HCT116 (cell line): ENCODE results near the gene WASHC3.

Source experiments
- CBX3 ChIP-seq: IDR thresholded peaks from 2 replicates; pipeline ENCODE4 v1.6.1; 2012; ENCODE audit warnings: low read depth
- ELF1 ChIP-seq: IDR thresholded peaks from 2 replicates; pipeline ENCODE4 v1.6.1; 2012; ENCODE audit warnings: low read depth, borderline replicate concordance
- EZH2 ChIP-seq: fragments of 200-600 bp; sonication (generic); IDR thresholded peaks from 2 replicates; pipeline ENCODE4 v1.6.1; 2017; ENCODE audit warnings: antibody characterized with exemption, mixed run types
- EZH2phosphoT487 ChIP-seq: fragments of 200-600 bp; IDR thresholded peaks from 2 replicates; pipeline ENCODE4 v1.6.1; 2018; ENCODE audit warnings: antibody characterized with exemption, borderline replicate concordance
- POLR2A ChIP-seq: IDR thresholded peaks from 2 replicates; pipeline ENCODE4 v1.7.0; 2011; ENCODE audit warnings: borderline replicate concordance; ENCODE audit not compliant: insufficient read depth, insufficient read length; ENCODE audit errors: extremely low read depth
- POLR2AphosphoS5 ChIP-seq: IDR thresholded peaks from 2 replicates; pipeline ENCODE4 v1.6.1; 2011; ENCODE audit warnings: mild to moderate bottlenecking, low read depth, low read length, moderate library complexity
- REST ChIP-seq: IDR thresholded peaks from 2 replicates; pipeline ENCODE4 v1.6.1; 2012; ENCODE audit warnings: low read depth
- TCF7L2 ChIP-seq: IDR thresholded peaks from 2 replicates; pipeline ENCODE4 v1.7.0; 2011; ENCODE audit warnings: borderline replicate concordance, inconsistent platforms; ENCODE audit not compliant: insufficient read depth, insufficient read length; ENCODE audit errors: extremely low read depth
- YY1 ChIP-seq: IDR thresholded peaks from 2 replicates; pipeline ENCODE4 v1.6.1; 2011; ENCODE audit warnings: low read length, low read depth, moderate library complexity, mild to moderate bottlenecking; ENCODE audit not compliant: insufficient replicate concordance; ENCODE audit errors: extremely low read depth
- ZBTB33 ChIP-seq: IDR thresholded peaks from 2 replicates; pipeline ENCODE4 v1.6.1; 2011; ENCODE audit warnings: mild to moderate bottlenecking, low read length, moderate library complexity; ENCODE audit not compliant: insufficient replicate concordance; ENCODE audit errors: extremely low read depth
- ZNF274 ChIP-seq: fragments of 200-500 bp; sonication (Bioruptor generic); IDR thresholded peaks from 2 replicates; pipeline ENCODE4 v1.6.1; 2014; ENCODE audit warnings: mild to moderate bottlenecking, low read depth, low read length, inconsistent platforms
- TF ChIP-seq, protein P1 (sequence below), 3 experiments: fragments of 200-600 bp in 1 of 3; sonication (generic) in 1 of 3; IDR thresholded peaks in 2 of 3; conservative IDR thresholded peaks in 1 of 3; 2 replicates each; pipeline ENCODE4 v1.5.1; 2012 to 2017; ENCODE audit warnings: low read depth in 2 of 3, low read length in 2 of 3, antibody characterized with exemption in 1 of 3, borderline replicate concordance in 1 of 3, control low read depth in 1 of 3, mild to moderate bottlenecking in 1 of 3, mixed read lengths in 1 of 3, mixed run types in 1 of 3, moderate library complexity in 1 of 3; ENCODE audit not compliant: insufficient read depth in 1 of 3

GRCh38 chr12:101967506-101967905 lies 94.3 kb downstream of the WASHC3 start:
- no peak for TF ChIP-seq EZH2phosphoT487
- TF ChIP-seq, protein P1, sequence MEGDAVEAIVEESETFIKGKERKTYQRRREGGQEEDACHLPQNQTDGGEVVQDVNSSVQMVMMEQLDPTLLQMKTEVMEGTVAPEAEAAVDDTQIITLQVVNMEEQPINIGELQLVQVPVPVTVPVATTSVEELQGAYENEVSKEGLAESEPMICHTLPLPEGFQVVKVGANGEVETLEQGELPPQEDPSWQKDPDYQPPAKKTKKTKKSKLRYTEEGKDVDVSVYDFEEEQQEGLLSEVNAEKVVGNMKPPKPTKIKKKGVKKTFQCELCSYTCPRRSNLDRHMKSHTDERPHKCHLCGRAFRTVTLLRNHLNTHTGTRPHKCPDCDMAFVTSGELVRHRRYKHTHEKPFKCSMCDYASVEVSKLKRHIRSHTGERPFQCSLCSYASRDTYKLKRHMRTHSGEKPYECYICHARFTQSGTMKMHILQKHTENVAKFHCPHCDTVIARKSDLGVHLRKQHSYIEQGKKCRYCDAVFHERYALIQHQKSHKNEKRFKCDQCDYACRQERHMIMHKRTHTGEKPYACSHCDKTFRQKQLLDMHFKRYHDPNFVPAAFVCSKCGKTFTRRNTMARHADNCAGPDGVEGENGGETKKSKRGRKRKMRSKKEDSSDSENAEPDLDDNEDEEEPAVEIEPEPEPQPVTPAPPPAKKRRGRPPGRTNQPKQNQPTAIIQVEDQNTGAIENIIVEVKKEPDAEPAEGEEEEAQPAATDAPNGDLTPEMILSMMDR (IDR thresholded peaks at IDR 0.05 in 2 of 3, conservative IDR thresholded peaks at IDR 0.05 in 1 of 3; ENCODE audit: borderline replicate concordance in 1 of 3, insufficient read depth in 1 of 3, low read depth in 2 of 3, low read length in 2 of 3) = no peak
- TF ChIP-seq POLR2A = no peak
- no peak for TF ChIP-seq ELF1
- TF ChIP-seq ZNF274 = no peak
- TF ChIP-seq REST = no peak
- TF ChIP-seq EZH2 = no peak
- TF ChIP-seq POLR2AphosphoS5 = no peak
- TF ChIP-seq YY1 = no peak
- TF ChIP-seq CBX3 = no peak
- no peak for TF ChIP-seq ZBTB33
- no peak for TF ChIP-seq TCF7L2
